ENCODE measurements around the gene LBHD2. TPM values are rescaled to one million over a fixed set of nuclear protein-coding genes. Genes with fewer than 3 reads are reported as not detected.

The LBHD2 gene
- total RNA-seq, 2 donors from 2014 or later = not detected

- no peaks in the 10 kb centered on the region for H3K9me3 ChIP-seq (ENCODE audit: control insufficient read depth, low read length, poor library complexity, severe bottlenecking)
- H3K4me1 Mint-ChIP-seq = no peaks in the 10 kb centered on the region
- H3K4me3 Mint-ChIP-seq = no peak overlapping the region
- ATAC-seq (no peak), DNase-seq (no peak)
- H3K27ac Mint-ChIP-seq = no peak overlapping the region
- H3K36me3 Mint-ChIP-seq (ENCODE audit: low read depth) = no peaks in the 10 kb centered on the region
- peaks cover 5% of the 10 kb centered on the region for H3K27me3 Mint-ChIP-seq
Measured at GRCh38 chr14:103072595-103073366, 11.2 kb upstream of the LBHD2 start.

GRCh38 chr14:103073367-103073875 lies 10.6 kb upstream of the LBHD2 start:
- Mint-ChIP-seq H3K4me1 (no peaks in the 10 kb centered on the region), H3K27ac (no peak overlapping the region), H3K27me3 (peaks cover 5% of the 10 kb centered on the region), H3K36me3 (ENCODE audit: low read depth) (no peaks in the 10 kb centered on the region), H3K4me3 (no peak overlapping the region)
- DNase-seq = no peak
- no peaks in the 10 kb centered on the region for H3K9me3 ChIP-seq (ENCODE audit: control insufficient read depth, low read length, poor library complexity, severe bottlenecking)
- ATAC-seq = no peak

- no peak for DNase-seq
- no peak for ATAC-seq
- no peak overlapping the region for H3K4me3 Mint-ChIP-seq
Measured at GRCh38 chr14:103073876-103074728, 9.9 kb upstream of the LBHD2 start.

GRCh38 chr14:103074729-103075367 lies 9.2 kb upstream of the LBHD2 start:
- no peak overlapping the region for H3K4me3 Mint-ChIP-seq
- H3K36me3 Mint-ChIP-seq (ENCODE audit: low read depth) = no peaks in the 10 kb centered on the region
- no peaks in the 10 kb centered on the region for H3K9me3 ChIP-seq (ENCODE audit: control insufficient read depth, low read length, poor library complexity, severe bottlenecking)
- DNase-seq (no peak), ATAC-seq (no peak)
- H3K27me3 Mint-ChIP-seq = peaks cover 1% of the 10 kb centered on the region
- H3K27ac Mint-ChIP-seq = no peak overlapping the region
- H3K4me1 Mint-ChIP-seq = no peaks in the 10 kb centered on the region

More at GRCh38 chr14:103073876-103074728, 9.9 kb upstream of the LBHD2 start:
- no peaks in the 10 kb centered on the region for H3K4me1 Mint-ChIP-seq
- H3K9me3 ChIP-seq (ENCODE audit: control insufficient read depth, low read length, poor library complexity, severe bottlenecking) = no peaks in the 10 kb centered on the region
- peaks cover 5% of the 10 kb centered on the region for H3K27me3 Mint-ChIP-seq
- no peak overlapping the region for H3K27ac Mint-ChIP-seq
- H3K36me3 Mint-ChIP-seq (ENCODE audit: low read depth) = no peaks in the 10 kb centered on the region

- H3K4me3 Mint-ChIP-seq = no peak overlapping the region
- DNase-seq (peak; percentile 62 to 70 (median 65)), ATAC-seq (peak; percentile 82)
- H3K4me1 Mint-ChIP-seq = no peaks in the 10 kb centered on the region
- no peaks in the 10 kb centered on the region for H3K36me3 Mint-ChIP-seq (ENCODE audit: low read depth)
- no peak overlapping the region for H3K27ac Mint-ChIP-seq
- no peaks in the 10 kb centered on the region for H3K27me3 Mint-ChIP-seq
- H3K9me3 ChIP-seq (ENCODE audit: control insufficient read depth, low read length, poor library complexity, severe bottlenecking) = no peaks in the 10 kb centered on the region
Measured at GRCh38 chr14:103078420-103078749, 5.6 kb upstream of the LBHD2 start.

- H3K27me3 Mint-ChIP-seq = no peaks in the 10 kb centered on the region
- ATAC-seq (no peak), DNase-seq (no peak)
- no peaks in the 10 kb centered on the region for H3K9me3 ChIP-seq (ENCODE audit: control insufficient read depth, low read length, poor library complexity, severe bottlenecking)
- H3K4me1 Mint-ChIP-seq = no peaks in the 10 kb centered on the region
- H3K27ac Mint-ChIP-seq = no peak overlapping the region
- no peaks in the 10 kb centered on the region for H3K36me3 Mint-ChIP-seq (ENCODE audit: low read depth)
- no peak overlapping the region for H3K4me3 Mint-ChIP-seq
Measured at GRCh38 chr14:103078860-103079587, 5.0 kb upstream of the LBHD2 start.

- no peak overlapping the region for H3K27ac Mint-ChIP-seq
- H3K9me3 ChIP-seq (ENCODE audit: control insufficient read depth, low read length, poor library complexity, severe bottlenecking) = no peaks in the 10 kb centered on the region
- ATAC-seq (no peak), DNase-seq (no peak)
- H3K27me3 Mint-ChIP-seq = peaks cover 6% of the 10 kb centered on the region
- H3K36me3 Mint-ChIP-seq (ENCODE audit: low read depth) = no peaks in the 10 kb centered on the region
- no peaks in the 10 kb centered on the region for H3K4me1 Mint-ChIP-seq
- H3K4me3 Mint-ChIP-seq = no peak overlapping the region
Measured at GRCh38 chr14:103081951-103082350, 2.1 kb upstream of the LBHD2 start.

GRCh38 chr14:103085106-103086091 lies 1.4 kb downstream of the LBHD2 start:
- DNase-seq (peak in 1 of 3 donors; percentile 5), ATAC-seq (no peak)
- peaks cover 8% of the 10 kb centered on the region for H3K27me3 Mint-ChIP-seq
- H3K4me1 Mint-ChIP-seq = no peaks in the 10 kb centered on the region
- H3K9me3 ChIP-seq (ENCODE audit: control insufficient read depth, low read length, poor library complexity, severe bottlenecking) = no peaks in the 10 kb centered on the region
- H3K27ac Mint-ChIP-seq = no peak overlapping the region
- H3K4me3 Mint-ChIP-seq = no peak overlapping the region
- no peaks in the 10 kb centered on the region for H3K36me3 Mint-ChIP-seq (ENCODE audit: low read depth)

- DNase-seq = no peak
- Mint-ChIP-seq H3K4me3 (no peak overlapping the region), H3K4me1 (peaks cover 3% of the 10 kb centered on the region), H3K27me3 (peaks cover 8% of the 10 kb centered on the region), H3K36me3 (ENCODE audit: low read depth) (no peaks in the 10 kb centered on the region), H3K27ac (no peak overlapping the region)
- no peak for ATAC-seq
- H3K9me3 ChIP-seq (ENCODE audit: control insufficient read depth, low read length, poor library complexity, severe bottlenecking) = no peaks in the 10 kb centered on the region
Measured at GRCh38 chr14:103086771-103087342, 2.8 kb downstream of the LBHD2 start.

GRCh38 chr14:103087343-103087835 lies 3.4 kb downstream of the LBHD2 start:
- no peak for ATAC-seq
- Mint-ChIP-seq H3K27ac (no peak overlapping the region), H3K4me1 (peaks cover 3% of the 10 kb centered on the region), H3K4me3 (no peak overlapping the region), H3K27me3 (peaks cover 8% of the 10 kb centered on the region), H3K36me3 (ENCODE audit: low read depth) (no peaks in the 10 kb centered on the region)
- peak in 1 of 3 donors; percentile 6 for DNase-seq
- H3K9me3 ChIP-seq (ENCODE audit: control insufficient read depth, low read length, poor library complexity, severe bottlenecking) = no peaks in the 10 kb centered on the region

- ATAC-seq (no peak), DNase-seq (no peak)
- Mint-ChIP-seq H3K36me3 (ENCODE audit: low read depth) (no peaks in the 10 kb centered on the region), H3K27ac (no peak overlapping the region), H3K27me3 (peaks cover 8% of the 10 kb centered on the region), H3K4me1 (peaks cover 3% of the 10 kb centered on the region), H3K4me3 (peak overlapping the region; percentile 12)
- no peaks in the 10 kb centered on the region for H3K9me3 ChIP-seq (ENCODE audit: control insufficient read depth, low read length, poor library complexity, severe bottlenecking)
Measured at GRCh38 chr14:103088921-103089320, 4.9 kb downstream of the LBHD2 start.

All from T-helper 17 cell (primary cell).